Kidney (tissue), 14 donors: ENCODE results near the gene TMEM52. TPM values are rescaled to one million over a fixed set of nuclear protein-coding genes. Genes with fewer than 3 reads are reported as not detected.
"Not testable (repeated sequence)": the region's sequence is repeated elsewhere in the genome, so short reads cannot be mapped to it uniquely, and the experiment has no call there.

Source experiments
- DNase-seq, 5 donors: peaks; one replicate each; pipeline ENCODE4 v3.0.0-alpha.2; 2013 to 2020
- FAIRE-seq: peaks from 2 replicates; lab custom pipeline; 2012; peaks lifted over from hg19 to GRCh38; lab: Jason Lieb, UNC
- H3K27ac ChIP-seq, 2 donors: one replicate each; pipeline ENCODE4 v1.7.0; 2013; ENCODE audit warnings: low read depth in 2 of 2, low read length in 2 of 2, inconsistent platforms in 1 of 2
- H3K27me3 ChIP-seq: one replicate; pipeline ENCODE4 v1.7.1; 2013; ENCODE audit warnings: low read length, inconsistent platforms; ENCODE audit not compliant: control insufficient read depth, insufficient read depth
- H3K36me3 ChIP-seq, 3 donors: one replicate each; pipeline versions ENCODE4 v1.7.0 to v1.7.1; 2013; ENCODE audit warnings: low read length in 3 of 3, control low read depth in 1 of 3, inconsistent platforms in 1 of 3; ENCODE audit not compliant: insufficient read depth in 3 of 3, control insufficient read depth in 2 of 3
- H3K4me1 ChIP-seq, 3 donors: one replicate each; pipeline versions ENCODE4 v1.7.0 to v1.7.1; 2013; ENCODE audit warnings: low read length in 3 of 3, inconsistent platforms in 1 of 3, low read depth in 1 of 3; ENCODE audit not compliant: control insufficient read depth in 2 of 3, insufficient read depth in 2 of 3
- H3K4me3 ChIP-seq, 3 donors: one replicate each; pipeline versions ENCODE4 v1.7.0 to v1.8.1; 2013; ENCODE audit warnings: low read length in 3 of 3, control low read depth in 1 of 3, inconsistent platforms in 1 of 3
- H3K9ac ChIP-seq, 3 donors: one replicate each; pipeline versions ENCODE4 v1.7.0 to v1.7.1; 2013; ENCODE audit warnings: low read length in 3 of 3, control low read depth in 1 of 3, inconsistent platforms in 1 of 3
- H3K9me3 ChIP-seq, 3 donors: one replicate each; pipeline versions ENCODE4 v1.7.0 to v1.7.1; 2013; ENCODE audit warnings: low read length in 3 of 3, control low read depth in 1 of 3, inconsistent platforms in 1 of 3; ENCODE audit not compliant: control insufficient read depth in 2 of 3, insufficient read depth in 1 of 3
- CTCF ChIP-seq: IDR thresholded peaks from 3 replicates; pipeline ENCODE4 v1.5.1; 2012; ENCODE audit warnings: mild to moderate bottlenecking, moderate library complexity, borderline replicate concordance; ENCODE audit not compliant: insufficient read depth; ENCODE audit errors: extremely low read depth
- intact Hi-C: fragments of 100-400 bp; cut with DNase I; formaldehyde crosslinking; loops from one replicate; pipeline ENCODE4 v1.11.1; 2022
- polyA plus RNA-seq: library from polyadenylated mRNA; stranded (reverse); fragments of 350-450 nt; fragmentation: Illumina TruSeq; extraction: RNeasy Lipid Tissue Mini Kit (QIAGEN cat#74804); gene quantifications from one replicate; pipeline ENCODE4 v1.2.3, GENCODE V29; 2014; ENCODE audit warnings: low read depth, low replicate concordance; ENCODE audit not compliant: insufficient read depth
- total RNA-seq: library from RNA; stranded (reverse); fragmentation: NEBNext Ultra II Directional; extraction: Animal tissue kit (Norgen Biotek cat#: 25700); gene quantifications from one replicate; pipeline ENCODE4 v1.2.1, GENCODE V29; 2021
- donor health status: control.
- donor health status: control.
- donor health status: control.
- donor health status: control.
- donor health status: control.
- donor health status: DM: yes; HTN: yes; CAD: no.
- donor health status: Normal renal cell carcinoma (clear cell type).

The TMEM52 gene
- total and polyA plus RNA-seq, 2 donors from 2014 or later: 0.50 to 5.1 TPM

GRCh38 chr1:1937549-1938275, 18.6 kb upstream of the TMEM52 start:
- no peaks in the 10 kb centered on the region for H3K9me3 ChIP-seq
- FAIRE-seq (no peak), DNase-seq (peak in 1 of 5 donors; percentile 33)
- no peak overlapping the region for H3K27ac ChIP-seq
- intact Hi-C loops: no loop called here
- no peaks in the 10 kb centered on the region for H3K36me3 ChIP-seq
- no peaks in the 10 kb centered on the region for H3K27me3 ChIP-seq
- no peak overlapping the region for H3K9ac ChIP-seq
- no peak for TF ChIP-seq CTCF
- peaks cover 0 to 7% (median 0%) of the 10 kb centered on the region in 3 donors for H3K4me1 ChIP-seq
- H3K4me3 ChIP-seq: no peak overlapping the region

- no peak overlapping the region for H3K4me3 ChIP-seq
- no peak for TF ChIP-seq CTCF
- H3K9ac ChIP-seq: no peak overlapping the region
- H3K36me3 ChIP-seq: no peaks in the 10 kb centered on the region
- peaks cover 0 to 7% (median 0%) of the 10 kb centered on the region in 3 donors for H3K4me1 ChIP-seq
- no peak for FAIRE-seq
- DNase-seq: peak in 1 of 5 donors; percentile 29
- intact Hi-C loops: no loop called here
- no peaks in the 10 kb centered on the region for H3K9me3 ChIP-seq
- no peak overlapping the region for H3K27ac ChIP-seq
- no peaks in the 10 kb centered on the region for H3K27me3 ChIP-seq
These were observed 18.0 kb upstream of the TMEM52 start for GRCh38 chr1:1937061-1937460.

GRCh38 chr1:1934848-1935247, 15.8 kb upstream of the TMEM52 start:
- H3K4me3 ChIP-seq, intact Hi-C loops, FAIRE-seq, H3K4me1 ChIP-seq, DNase-seq, H3K27me3 ChIP-seq, H3K36me3 ChIP-seq, H3K9me3 ChIP-seq, H3K27ac ChIP-seq, H3K9ac ChIP-seq: not testable (repeated sequence)

- Histone ChIP-seq H3K9me3 (no peaks in the 10 kb centered on the region), H3K27me3 (no peaks in the 10 kb centered on the region), H3K9ac (no peak overlapping the region), H3K4me1 (no peaks in the 10 kb centered on the region), H3K27ac (no peak overlapping the region), H3K4me3 (no peak overlapping the region), H3K36me3 (no peaks in the 10 kb centered on the region)
- DNase-seq: peak in 3 of 5 donors; percentile 7 to 64 (median 32)
- no peak for TF ChIP-seq CTCF
- no peak for FAIRE-seq
- intact Hi-C loops: no loop called here
These were observed 10.8 kb upstream of the TMEM52 start for GRCh38 chr1:1929639-1930545.
